Measurements from ENCODE around the gene TBX2.

DNA sequence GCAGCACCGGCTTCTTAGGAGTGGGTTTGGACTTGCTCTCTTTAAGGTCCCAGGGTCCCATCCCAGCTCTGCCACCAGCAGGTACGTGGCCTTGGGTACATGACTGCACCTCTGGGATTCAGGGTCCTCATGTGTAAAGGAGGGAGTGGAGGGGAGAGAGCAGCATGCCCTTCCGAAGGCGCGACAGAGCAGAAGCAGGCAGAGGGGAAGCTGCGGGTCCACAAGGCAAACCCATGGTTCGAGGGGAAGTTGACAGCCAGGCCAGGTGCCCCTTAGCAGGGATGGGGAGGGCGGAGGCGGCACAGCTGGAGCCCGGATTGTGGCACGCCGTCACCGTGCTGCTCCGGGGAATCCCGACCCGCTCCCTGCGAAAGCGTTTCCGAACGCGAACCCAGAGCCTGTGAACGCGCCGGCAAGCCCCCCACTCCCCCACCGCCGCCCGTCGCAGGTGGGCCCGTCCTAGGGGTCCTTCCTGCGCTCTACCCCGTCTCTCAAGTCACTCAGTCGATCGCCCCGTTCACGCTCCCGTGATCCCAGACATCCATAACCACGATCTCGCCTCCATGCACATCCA lies 4.1 kb upstream of the TBX2 start:
- TF ChIP-seq, protein P1, sequence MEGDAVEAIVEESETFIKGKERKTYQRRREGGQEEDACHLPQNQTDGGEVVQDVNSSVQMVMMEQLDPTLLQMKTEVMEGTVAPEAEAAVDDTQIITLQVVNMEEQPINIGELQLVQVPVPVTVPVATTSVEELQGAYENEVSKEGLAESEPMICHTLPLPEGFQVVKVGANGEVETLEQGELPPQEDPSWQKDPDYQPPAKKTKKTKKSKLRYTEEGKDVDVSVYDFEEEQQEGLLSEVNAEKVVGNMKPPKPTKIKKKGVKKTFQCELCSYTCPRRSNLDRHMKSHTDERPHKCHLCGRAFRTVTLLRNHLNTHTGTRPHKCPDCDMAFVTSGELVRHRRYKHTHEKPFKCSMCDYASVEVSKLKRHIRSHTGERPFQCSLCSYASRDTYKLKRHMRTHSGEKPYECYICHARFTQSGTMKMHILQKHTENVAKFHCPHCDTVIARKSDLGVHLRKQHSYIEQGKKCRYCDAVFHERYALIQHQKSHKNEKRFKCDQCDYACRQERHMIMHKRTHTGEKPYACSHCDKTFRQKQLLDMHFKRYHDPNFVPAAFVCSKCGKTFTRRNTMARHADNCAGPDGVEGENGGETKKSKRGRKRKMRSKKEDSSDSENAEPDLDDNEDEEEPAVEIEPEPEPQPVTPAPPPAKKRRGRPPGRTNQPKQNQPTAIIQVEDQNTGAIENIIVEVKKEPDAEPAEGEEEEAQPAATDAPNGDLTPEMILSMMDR (IDR thresholded peaks at IDR 0.05), result no peak
- no peak for TF ChIP-seq POLR2AphosphoS5 (IDR thresholded peaks at IDR 0.05; ENCODE audit: insufficient read depth in 1 of 2, low read depth in 1 of 2)
- TF ChIP-seq POLR2A (IDR thresholded peaks at IDR 0.05), result no peak
